OCI-LY1 (cell line): Measurements from ENCODE around the gene HOXC10.

Source experiments
- EZH2 ChIP-seq: fragments of 200-600 bp; sonication (generic), shearing (Covaris generic); IDR thresholded peaks from 2 replicates; pipeline ENCODE4 v1.8.0; 2017; ENCODE audit warnings: borderline replicate concordance, mixed run types, mild to moderate bottlenecking, antibody characterized with exemption, low read length, moderate library complexity, mixed read lengths
- TF ChIP-seq, protein P1 (sequence below): fragments of 200-600 bp; sonication (generic), shearing (Covaris generic); IDR thresholded peaks from 2 replicates; pipeline ENCODE4 v1.5.1; 2017; ENCODE audit warnings: mild to moderate bottlenecking, antibody characterized with exemption, low read length, moderate library complexity, mixed read lengths

DNA sequence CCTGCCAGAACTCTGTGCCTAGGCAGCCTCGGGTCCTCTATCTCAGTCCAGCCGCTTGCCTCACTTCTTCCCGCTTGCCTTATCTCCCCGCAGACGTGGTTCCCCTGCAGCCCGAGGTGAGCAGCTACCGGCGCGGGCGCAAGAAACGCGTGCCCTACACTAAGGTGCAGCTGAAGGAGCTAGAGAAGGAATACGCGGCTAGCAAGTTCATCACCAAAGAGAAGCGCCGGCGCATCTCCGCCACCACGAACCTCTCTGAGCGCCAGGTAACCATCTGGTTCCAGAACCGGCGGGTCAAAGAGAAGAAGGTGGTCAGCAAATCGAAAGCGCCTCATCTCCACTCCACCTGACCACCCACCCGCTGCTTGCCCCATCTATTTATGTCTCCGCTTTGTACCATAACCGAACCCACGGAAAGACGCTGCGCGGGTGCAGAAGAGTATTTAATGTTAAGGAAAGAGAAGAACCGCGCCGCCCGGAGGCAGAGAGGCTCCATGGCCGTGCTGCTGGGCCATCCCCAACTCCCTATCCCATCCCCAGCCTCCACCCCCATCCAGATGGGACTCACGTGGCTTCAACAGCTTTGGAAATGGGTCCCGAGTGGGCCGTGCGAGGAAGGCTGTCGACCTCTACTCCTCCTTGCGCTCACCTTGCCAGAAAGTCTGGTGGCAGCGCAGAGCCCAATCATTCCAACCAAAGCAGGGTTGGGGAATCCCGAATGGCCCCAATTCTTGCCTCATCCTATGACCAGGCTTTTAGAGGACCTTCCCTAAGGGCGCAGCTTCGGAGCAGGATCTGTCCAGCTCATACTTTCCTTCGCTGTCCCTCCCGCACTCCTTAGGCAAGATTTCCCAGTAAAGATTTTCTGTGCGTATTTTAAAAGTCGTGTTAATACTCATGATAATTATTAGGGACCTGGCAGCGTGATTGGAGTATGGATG is 39.8 kb upstream of the HOXC10 start:
- TF ChIP-seq, protein P1, sequence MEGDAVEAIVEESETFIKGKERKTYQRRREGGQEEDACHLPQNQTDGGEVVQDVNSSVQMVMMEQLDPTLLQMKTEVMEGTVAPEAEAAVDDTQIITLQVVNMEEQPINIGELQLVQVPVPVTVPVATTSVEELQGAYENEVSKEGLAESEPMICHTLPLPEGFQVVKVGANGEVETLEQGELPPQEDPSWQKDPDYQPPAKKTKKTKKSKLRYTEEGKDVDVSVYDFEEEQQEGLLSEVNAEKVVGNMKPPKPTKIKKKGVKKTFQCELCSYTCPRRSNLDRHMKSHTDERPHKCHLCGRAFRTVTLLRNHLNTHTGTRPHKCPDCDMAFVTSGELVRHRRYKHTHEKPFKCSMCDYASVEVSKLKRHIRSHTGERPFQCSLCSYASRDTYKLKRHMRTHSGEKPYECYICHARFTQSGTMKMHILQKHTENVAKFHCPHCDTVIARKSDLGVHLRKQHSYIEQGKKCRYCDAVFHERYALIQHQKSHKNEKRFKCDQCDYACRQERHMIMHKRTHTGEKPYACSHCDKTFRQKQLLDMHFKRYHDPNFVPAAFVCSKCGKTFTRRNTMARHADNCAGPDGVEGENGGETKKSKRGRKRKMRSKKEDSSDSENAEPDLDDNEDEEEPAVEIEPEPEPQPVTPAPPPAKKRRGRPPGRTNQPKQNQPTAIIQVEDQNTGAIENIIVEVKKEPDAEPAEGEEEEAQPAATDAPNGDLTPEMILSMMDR: no peak
- TF ChIP-seq EZH2: no peak
